HG02973 (cell line): ENCODE data around the gene RBM11.

Experiments
- ATAC-seq: cut with Tn5 transposase; IDR thresholded peaks from one replicate; pipeline ENCODE4 v1.9.1; 2021; ENCODE audit warnings: moderate library complexity; ENCODE audit not compliant: unreplicated experiment

The RBM11 gene

DNA sequence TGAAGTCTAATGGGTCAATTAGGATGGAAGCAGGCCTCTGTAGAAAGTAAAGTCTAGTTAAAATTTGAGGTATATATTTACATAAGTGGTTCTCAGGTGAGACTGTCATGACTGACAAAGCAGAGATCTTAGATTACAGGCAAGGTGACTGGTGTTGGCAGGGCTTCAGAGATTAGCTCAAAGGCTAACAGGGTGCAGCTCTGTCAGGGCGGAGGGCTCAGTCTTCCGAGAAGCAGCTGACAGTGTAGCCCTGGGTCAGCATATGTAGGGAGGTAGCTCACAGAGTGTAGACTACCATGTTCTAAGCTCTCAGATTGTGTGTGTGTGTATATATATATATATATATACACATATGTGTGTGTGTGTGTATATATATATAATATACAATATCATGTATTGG lies 54.7 kb downstream of the RBM11 start:
- no peak for ATAC-seq

GRCh38 chr21:14271053-14271452 lies 55.1 kb downstream of the RBM11 start:
- no peak for ATAC-seq

DNA sequence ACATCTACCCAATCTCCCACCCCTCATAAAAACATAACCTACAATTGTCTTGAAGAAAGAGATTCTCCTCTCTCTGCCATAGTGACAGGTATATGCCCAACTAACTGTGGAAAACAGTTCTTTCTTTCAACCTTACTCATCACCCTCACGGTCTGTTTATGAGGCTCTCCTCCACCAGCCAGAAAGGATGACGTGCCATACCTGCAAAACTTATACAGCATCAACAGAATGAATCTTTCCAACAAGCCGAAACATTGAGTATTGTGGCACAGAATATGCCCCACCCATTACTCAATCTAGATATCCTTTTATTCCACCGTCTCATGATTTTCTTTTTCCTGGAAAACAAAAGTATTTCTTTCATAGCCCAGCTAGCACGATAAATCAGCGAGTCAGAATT lies 55.7 kb downstream of the RBM11 start:
- ATAC-seq = no peak

DNA sequence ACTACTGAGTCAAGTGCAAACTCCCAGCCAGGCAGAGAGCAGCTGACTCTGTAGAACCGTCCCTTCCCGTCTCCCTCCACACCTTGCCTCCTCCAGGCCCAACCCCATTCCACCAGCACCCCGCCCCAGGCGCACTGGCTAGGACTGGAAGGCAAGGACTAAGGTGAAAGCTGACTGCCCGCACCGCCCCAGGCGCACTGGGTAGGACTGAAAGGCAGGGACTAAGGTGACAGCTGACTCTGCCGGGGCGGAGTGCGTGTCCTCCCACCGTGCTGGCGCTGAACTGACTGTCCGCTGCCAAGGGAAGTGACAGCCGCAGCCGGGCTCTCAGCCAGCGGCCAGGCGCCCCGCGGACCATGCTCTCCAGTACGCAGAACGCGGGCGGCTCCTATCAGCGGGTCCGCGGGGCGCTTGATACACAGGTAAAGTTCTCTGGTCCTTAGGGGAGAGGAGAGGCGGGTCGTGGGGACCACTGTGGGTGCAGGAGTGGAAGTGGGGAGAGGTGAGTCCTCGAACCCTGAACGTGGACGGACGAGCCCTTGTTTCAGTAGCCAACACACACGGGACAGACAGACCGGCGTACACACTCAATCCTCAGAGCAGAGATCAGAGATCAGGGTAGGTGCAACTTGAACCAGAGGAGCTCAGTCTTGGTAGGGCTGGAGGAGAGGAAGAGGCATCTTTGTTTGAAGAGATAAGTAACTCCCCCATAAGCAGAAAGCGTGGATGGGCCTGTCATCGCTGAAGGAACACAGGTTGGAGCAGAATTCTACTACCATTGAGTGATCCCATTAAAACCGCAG lies 58.0 kb downstream of the RBM11 start:
- ATAC-seq = no peak

GRCh38 chr21:14275702-14276205 lies 59.8 kb downstream of the RBM11 start:
- no peak for ATAC-seq
